Aorta (tissue), 5 donors: ENCODE data around the gene TTC9B. TPM values are rescaled to one million over a fixed set of nuclear protein-coding genes. Genes with fewer than 3 reads are reported as not detected.

Source experiments
- ATAC-seq: fragments of 200-7000 bp; cut with Tn5 transposase; one replicate; pipeline ENCODE4 v1.9.1; 2022; ENCODE audit warnings: moderate library complexity; ENCODE audit not compliant: low FRiP score
- DNase-seq, 2 donors: peaks; one replicate each; pipeline ENCODE4 v3.0.0-alpha.2; 2020
- H3K27ac ChIP-seq, 2 donors: one replicate each; pipeline ENCODE4 v1.5.1; 2013; ENCODE audit warnings: low read length in 2 of 2, mild to moderate bottlenecking in 2 of 2, moderate library complexity in 2 of 2, control low read depth in 1 of 2, inconsistent platforms in 1 of 2, low read depth in 1 of 2
- H3K27me3 ChIP-seq, 2 donors: one replicate each; pipeline ENCODE4 v1.6.1; 2013; ENCODE audit warnings: control low read depth in 1 of 2, low read length in 1 of 2, mild to moderate bottlenecking in 1 of 2, moderate library complexity in 1 of 2; ENCODE audit not compliant: insufficient read depth in 2 of 2, control insufficient read depth in 1 of 2
- H3K36me3 ChIP-seq, 2 donors: one replicate each; pipeline ENCODE4 v1.6.1; 2013; ENCODE audit warnings: control low read depth in 1 of 2, low read length in 1 of 2, mild to moderate bottlenecking in 1 of 2; ENCODE audit not compliant: insufficient read depth in 2 of 2, control insufficient read depth in 1 of 2
- H3K4me1 ChIP-seq, 2 donors: one replicate each; pipeline ENCODE4 v1.6.1; 2013; ENCODE audit warnings: low read length in 2 of 2, control low read depth in 1 of 2, mild to moderate bottlenecking in 1 of 2, moderate library complexity in 1 of 2; ENCODE audit not compliant: insufficient read depth in 2 of 2, control insufficient read depth in 1 of 2
- H3K4me3 ChIP-seq, 2 donors: one replicate each; pipeline ENCODE4 v1.5.1; 2013; ENCODE audit warnings: low read length in 2 of 2, control low read depth in 1 of 2, mild to moderate bottlenecking in 1 of 2
- H3K9me3 ChIP-seq: one replicate; pipeline ENCODE4 v1.6.1; 2013; ENCODE audit warnings: mild to moderate bottlenecking, low read length; ENCODE audit not compliant: control insufficient read depth
- WGBS, 2 donors: extraction: QIAGEN DNeasy Blood & Tissue Kit; methylation state at CpG; one replicate each; pipeline ENCODE4 v1.1.7; 2013; 5-methylcytosine and 5-hydroxymethylcytosine counted together
- intact Hi-C, 2 donors: fragments of 100-400 bp; cut with DNase I; formaldehyde crosslinking; loops; one replicate each; pipeline versions ENCODE4 v1.14.2 to v1.15.0; 2022
- polyA plus RNA-seq, 2 donors: library from polyadenylated mRNA; stranded (reverse); fragments of 200-250 nt; gene quantifications; one replicate each; pipeline ENCODE4 v1.2.3, GENCODE V29; 2013
- total RNA-seq, 2 donors: library from RNA; stranded (reverse); fragmentation: NEBNext Ultra II Directional; extraction: Animal tissue kit (Norgen Biotek cat#: 25700); gene quantifications; one replicate each; pipeline ENCODE4 v1.2.1, GENCODE V29; 2021
- donor health status: healthy with polysubstance abuse.
- donor health status: Bipolar disorder and iron deficiency.
- donor health status: DM: no; HTN: no; CAD: no.
- donor health status: DM: no; HTN: no; CAD: no.
- donor health status: DM: yes; HTN: yes; CAD: no.

Gene TTC9B
- total and polyA plus RNA-seq, 4 donors: 0.26 TPM; not detected in 3

DNA sequence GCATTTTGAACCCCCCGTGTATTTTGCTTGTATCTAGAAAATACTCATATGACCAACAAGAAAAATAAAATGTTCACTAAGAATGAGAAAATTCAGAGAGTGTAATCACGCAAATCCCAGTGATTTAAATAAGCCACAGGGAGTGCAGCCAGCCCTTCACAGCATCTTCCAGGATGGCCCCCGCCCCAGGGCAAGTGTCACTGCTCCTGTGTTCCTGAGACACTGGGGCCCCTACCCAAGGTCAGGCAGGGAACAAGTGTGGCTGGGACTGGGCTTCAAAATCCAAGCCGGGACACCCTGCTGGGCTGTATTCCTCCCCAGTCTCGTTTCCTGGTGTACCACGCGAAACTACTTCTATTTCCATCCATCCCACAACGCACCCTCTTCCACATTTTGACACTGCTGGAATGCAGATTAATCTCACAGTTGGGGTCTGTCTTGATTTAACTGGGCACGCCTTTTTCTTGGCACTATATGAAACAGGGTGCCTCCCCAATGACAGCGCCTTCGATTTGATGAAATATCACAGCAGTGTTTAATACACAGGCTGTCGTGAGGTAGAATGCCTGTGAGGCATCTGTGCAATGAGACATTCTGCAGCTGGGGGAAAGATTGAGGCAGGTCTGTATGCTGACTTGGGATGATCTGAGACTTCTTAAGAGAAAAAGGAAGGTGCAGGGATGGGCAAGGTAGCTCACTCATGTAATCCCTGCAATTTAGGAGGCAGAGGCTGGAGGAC is 26.6 kb upstream of the TTC9B start:
- H3K27ac ChIP-seq: no peak overlapping the region
- H3K9me3 ChIP-seq: no peaks in the 10 kb centered on the region
- H3K36me3 ChIP-seq: no peaks in the 10 kb centered on the region
- no peaks in the 10 kb centered on the region for H3K4me1 ChIP-seq
- WGBS, 2 donors: 72 to 81% methylated on average over 12 of the region's 12 CpGs
- H3K4me3 ChIP-seq: no peak overlapping the region
- intact Hi-C loops: no loop called here
- ATAC-seq: no peak
- no peaks in the 10 kb centered on the region for H3K27me3 ChIP-seq
- no peak for DNase-seq

DNA sequence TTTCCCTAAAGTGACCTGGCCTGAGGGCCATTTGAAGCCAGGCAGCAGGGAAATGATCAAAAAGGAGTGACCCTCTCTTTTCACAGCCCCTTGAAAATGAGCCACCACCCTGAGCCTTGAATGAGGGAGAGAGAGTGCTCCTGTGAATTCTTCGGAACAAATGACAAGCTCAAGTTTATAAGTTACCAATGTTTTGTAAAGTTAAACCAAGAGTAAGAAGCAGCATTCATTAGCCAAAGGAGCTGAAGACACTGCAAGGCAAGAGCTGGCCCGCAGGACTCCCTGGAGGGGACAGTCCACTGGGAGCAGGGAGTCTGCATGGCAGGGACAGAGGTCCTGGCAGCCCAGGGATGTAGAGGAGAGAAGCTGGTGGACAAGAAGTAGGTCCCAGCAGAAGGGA is 25.0 kb upstream of the TTC9B start:
- intact Hi-C loops: no loop called here

DNA sequence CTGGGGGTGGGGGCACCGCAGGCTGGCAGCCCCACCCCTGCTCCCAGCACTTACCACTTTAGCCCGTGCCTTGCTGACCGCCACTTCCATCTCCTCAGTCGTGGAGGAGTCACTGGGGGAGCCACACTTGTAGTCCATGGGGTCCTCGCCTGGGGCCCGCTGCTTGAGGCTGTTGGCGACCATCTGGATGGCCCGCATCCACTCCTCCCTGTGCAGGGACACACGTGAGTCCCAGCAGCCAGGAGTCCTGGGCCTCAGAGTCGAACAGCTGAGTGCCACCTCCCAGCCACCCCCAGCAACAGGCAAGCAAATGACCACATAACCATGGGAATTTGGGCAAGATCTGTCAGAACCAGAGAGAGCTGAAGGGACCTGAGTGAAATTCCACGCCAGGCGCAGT is 24.3 kb upstream of the TTC9B start:
- WGBS, 2 donors: 78 to 82% methylated on average over 12 of the region's 12 CpGs
- no peaks in the 10 kb centered on the region for H3K36me3 ChIP-seq
- ATAC-seq: no peak
- no peaks in the 10 kb centered on the region for H3K4me1 ChIP-seq
- intact Hi-C loops: no loop called here
- no peaks in the 10 kb centered on the region for H3K9me3 ChIP-seq
- no peak overlapping the region for H3K27ac ChIP-seq
- DNase-seq: no peak
- no peak overlapping the region for H3K4me3 ChIP-seq
- H3K27me3 ChIP-seq: no peaks in the 10 kb centered on the region

More for the DNA sequence above, 25.0 kb upstream of the TTC9B start:
- Histone ChIP-seq H3K4me1 (no peaks in the 10 kb centered on the region), H3K36me3 (no peaks in the 10 kb centered on the region), H3K4me3 (no peak overlapping the region), H3K27ac (no peak overlapping the region), H3K27me3 (no peaks in the 10 kb centered on the region), H3K9me3 (no peaks in the 10 kb centered on the region)
- DNase-seq (no peak), ATAC-seq (no peak)
- WGBS, 2 donors: 89 to 95% methylated on average over 2 of the region's 2 CpGs

DNA sequence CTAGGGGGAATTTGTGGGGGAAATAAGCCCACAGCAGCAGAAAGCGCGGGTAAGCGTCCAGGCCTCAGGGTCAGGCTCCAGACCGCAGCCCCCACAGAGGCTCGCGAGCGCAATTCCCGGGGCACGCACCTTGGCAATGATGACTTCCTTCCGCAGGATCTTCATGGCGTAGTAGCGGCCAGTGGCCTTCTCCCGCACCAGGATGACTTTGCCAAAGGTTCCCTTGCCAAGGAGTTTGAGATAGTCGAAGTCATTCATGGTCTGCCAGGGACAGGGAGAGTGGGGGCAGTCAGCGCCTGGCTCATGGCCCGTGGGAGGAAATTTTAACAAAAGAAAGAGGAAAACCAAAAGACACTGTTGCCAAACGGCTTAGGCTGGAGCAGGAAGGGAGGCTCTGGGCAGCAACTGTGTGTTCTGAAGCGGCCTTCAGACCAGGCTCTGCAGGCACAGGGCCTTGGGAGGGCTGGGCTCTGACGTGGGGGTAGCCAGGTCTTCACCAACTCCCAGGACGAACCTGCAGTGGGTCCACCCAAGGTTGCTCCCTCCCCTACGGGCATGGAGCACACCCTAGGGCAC is 23.7 kb upstream of the TTC9B start:
- Histone ChIP-seq H3K27me3 (no peaks in the 10 kb centered on the region), H3K4me1 (no peaks in the 10 kb centered on the region), H3K36me3 (no peaks in the 10 kb centered on the region), H3K9me3 (no peaks in the 10 kb centered on the region), H3K4me3 (no peak overlapping the region), H3K27ac (no peak overlapping the region)
- WGBS, 2 donors: 39 to 47% methylated on average over 21 of the region's 21 CpGs
- intact Hi-C loops: no loop called here
- DNase-seq (peak in 1 of 2 donors; percentile 64), ATAC-seq (peak; percentile 60)

DNA sequence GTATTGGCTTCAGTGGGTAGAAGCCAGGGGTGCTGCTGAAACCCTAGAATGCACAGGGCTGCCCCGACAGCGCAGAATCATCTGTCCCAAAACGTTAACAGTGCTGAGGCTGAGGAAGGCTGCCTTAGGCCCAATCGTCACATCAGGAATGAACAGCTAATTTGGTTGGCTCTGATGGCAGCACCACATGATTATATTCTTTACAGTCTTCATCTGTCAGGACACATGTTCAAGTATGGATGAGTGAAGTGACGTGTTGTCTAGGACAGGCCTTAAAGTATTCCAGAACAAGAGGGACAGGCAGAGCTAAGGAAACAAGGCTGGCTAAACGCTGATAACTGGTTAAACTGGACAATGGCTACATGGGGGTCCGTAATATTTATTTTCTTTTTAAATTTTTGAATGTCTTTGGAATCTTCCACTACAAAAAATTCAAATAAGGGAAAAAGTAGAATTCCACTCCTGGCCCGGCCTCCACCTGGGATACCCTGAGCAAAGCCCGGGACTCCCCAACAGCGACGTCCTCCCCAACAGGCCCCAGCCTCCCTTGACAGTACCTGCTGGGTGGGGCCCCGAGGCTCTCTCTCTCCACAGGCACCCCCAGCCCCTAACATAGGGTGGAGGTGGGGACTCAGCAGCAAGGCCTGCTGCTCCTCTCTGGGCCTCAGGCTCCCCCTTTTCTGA is 23.1 kb upstream of the TTC9B start:
- peak; percentile 16 for ATAC-seq
- 90 to 91% methylated on average over 12 of the region's 12 CpGs for WGBS, 2 donors
- no peak overlapping the region for H3K4me3 ChIP-seq
- DNase-seq: no peak
- no peaks in the 10 kb centered on the region for H3K9me3 ChIP-seq
- H3K27me3 ChIP-seq: no peaks in the 10 kb centered on the region
- no peaks in the 10 kb centered on the region for H3K36me3 ChIP-seq
- H3K27ac ChIP-seq: no peak overlapping the region
- H3K4me1 ChIP-seq: no peaks in the 10 kb centered on the region
- intact Hi-C loops: no loop called here

DNA sequence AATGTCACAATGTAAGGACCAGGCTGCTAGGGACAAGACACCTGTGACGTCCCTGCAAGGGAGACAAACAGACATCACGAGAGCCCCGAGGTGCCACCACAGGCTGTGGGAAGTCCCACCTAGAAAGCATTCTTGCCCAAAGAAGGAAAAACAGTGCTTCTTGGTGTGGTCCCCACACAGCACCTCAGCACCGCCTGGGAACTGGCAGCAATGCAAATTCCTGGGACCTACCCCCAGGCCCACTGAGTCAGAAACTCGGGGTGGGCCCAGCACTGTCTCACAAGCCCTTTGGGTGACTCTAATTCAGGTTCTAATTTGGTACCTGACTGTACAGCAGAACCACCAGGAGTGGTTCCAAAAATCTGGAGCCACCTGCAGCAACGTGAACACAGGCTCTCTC is 22.1 kb upstream of the TTC9B start:
- Histone ChIP-seq H3K27me3 (no peaks in the 10 kb centered on the region), H3K27ac (no peak overlapping the region), H3K4me3 (no peak overlapping the region), H3K36me3 (peaks cover 0 to 2% of the 10 kb centered on the region in 2 donors), H3K9me3 (no peaks in the 10 kb centered on the region), H3K4me1 (no peaks in the 10 kb centered on the region)
- 78 to 87% methylated on average over 6 of the region's 6 CpGs for WGBS, 2 donors
- DNase-seq: no peak
- ATAC-seq: no peak
- intact Hi-C loops: no loop called here

DNA sequence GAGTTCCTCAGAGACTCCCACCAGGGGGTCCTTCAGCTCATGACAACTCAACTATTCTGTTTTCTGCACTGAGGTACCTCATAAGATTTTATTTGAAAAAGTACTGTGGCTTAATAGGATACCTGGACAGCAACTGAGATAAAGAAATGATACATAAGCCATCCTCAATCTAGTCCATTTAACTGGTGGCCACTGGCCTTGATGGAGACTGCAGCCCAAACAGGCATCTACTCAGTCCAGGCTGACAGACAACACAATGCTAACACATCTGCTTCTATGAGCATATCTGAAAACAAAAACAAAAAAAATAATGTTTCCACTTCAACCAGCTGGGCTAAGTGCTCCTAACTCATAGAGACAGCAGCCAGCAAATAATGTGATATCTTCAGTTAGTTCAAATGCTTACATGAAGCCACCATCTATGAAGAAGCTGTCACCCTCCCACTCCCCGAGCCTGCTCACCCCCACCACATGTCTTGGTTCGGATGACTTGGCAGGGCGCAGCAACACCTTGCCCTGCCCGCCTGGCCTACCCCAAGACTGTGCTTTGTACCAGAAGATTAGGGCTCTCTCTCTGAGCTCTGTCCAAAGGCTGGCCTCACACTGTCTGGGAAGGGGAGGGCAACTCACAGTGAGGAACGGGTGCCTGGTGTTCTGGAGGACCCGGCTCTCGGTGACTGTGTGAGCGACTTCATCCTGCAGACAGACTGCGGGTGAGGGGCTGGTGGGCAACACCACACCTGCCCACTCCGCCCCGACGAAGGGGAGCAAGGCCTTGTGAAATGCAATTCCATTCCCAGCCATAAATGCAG is 21.4 kb upstream of the TTC9B start:
- WGBS, 2 donors: 89 to 93% methylated on average over 12 of the region's 12 CpGs
- intact Hi-C loops: no loop called here
- H3K36me3 ChIP-seq: peaks cover 0 to 2% of the 10 kb centered on the region in 2 donors
- no peaks in the 10 kb centered on the region for H3K9me3 ChIP-seq
- no peak overlapping the region for H3K27ac ChIP-seq
- DNase-seq: no peak
- no peaks in the 10 kb centered on the region for H3K4me1 ChIP-seq
- H3K4me3 ChIP-seq: no peak overlapping the region
- ATAC-seq: no peak
- no peaks in the 10 kb centered on the region for H3K27me3 ChIP-seq

DNA sequence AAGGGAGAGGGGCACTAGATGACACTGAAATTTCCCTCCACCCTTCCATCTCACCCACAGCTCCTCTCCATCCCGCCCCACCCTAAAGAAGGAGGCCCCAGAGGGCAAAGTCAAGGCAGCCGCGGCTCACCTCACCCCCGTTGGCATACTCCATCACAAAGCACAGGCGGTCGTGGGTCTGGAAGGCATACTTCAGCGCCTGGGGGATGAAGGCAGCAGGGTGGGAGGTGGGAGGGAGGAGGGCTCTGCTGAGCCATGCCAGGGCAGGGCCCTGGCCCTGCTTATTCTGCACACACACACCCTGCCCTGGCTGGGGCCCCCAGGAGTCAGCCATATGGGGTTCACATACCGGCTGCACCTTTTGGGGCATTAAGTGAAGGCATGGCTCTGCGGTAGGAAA is 20.6 kb upstream of the TTC9B start:
- DNase-seq (no peak), ATAC-seq (no peak)
- Histone ChIP-seq H3K27ac (no peak overlapping the region), H3K9me3 (no peaks in the 10 kb centered on the region), H3K36me3 (peaks cover 0 to 2% of the 10 kb centered on the region in 2 donors), H3K4me1 (no peaks in the 10 kb centered on the region), H3K4me3 (no peak overlapping the region), H3K27me3 (no peaks in the 10 kb centered on the region)
- intact Hi-C loops: no loop called here
- 86 to 90% methylated on average over 9 of the region's 9 CpGs for WGBS, 2 donors
